Measurements from ENCODE around the gene FAM118B. TPM values are rescaled to one million over a fixed set of nuclear protein-coding genes. Genes with fewer than 3 reads are reported as not detected.

Gene FAM118B
- total RNA-seq, 5 donors from 2014 or later (not counting 1 experiment from before 2014, with no cell fraction given), result 4.2 to 11.9 (median 11.0) TPM

- peaks cover 21 to 36% of the 10 kb centered on the region in 2 donors for H3K36me3 ChIP-seq (ENCODE audit: control insufficient read depth in 2 of 2, extremely low read depth in 1 of 2, insufficient read depth in 1 of 2, low read length in 1 of 2)
- peaks cover 0 to 2% (median 0%) of the 10 kb centered on the region in 3 donors for H3K4me1 Mint-ChIP-seq
- no peak overlapping the region for H3K27ac ChIP-seq (ENCODE audit: low read length)
- H3K9me3 Mint-ChIP-seq, result no peaks in the 10 kb centered on the region
- ATAC-seq (replicated peaks in 1 of 4), result no peak
- no peak for DNase-seq
- POLR2A ChIA-PET, result no interaction called here
- no peaks in the 10 kb centered on the region for H3K9me3 ChIP-seq
- H3K27me3 Mint-ChIP-seq, result no peaks in the 10 kb centered on the region
- no peaks in the 10 kb centered on the region for H3K4me1 ChIP-seq (ENCODE audit: control insufficient read depth in 1 of 2, extremely low read depth in 1 of 2, insufficient read depth in 2 of 2, low read length in 2 of 2)
- H3K36me3 Mint-ChIP-seq, result peaks cover 33% of the 10 kb centered on the region
- no peak overlapping the region for H3K4me3 ChIP-seq (ENCODE audit: control insufficient read depth in 1 of 2, extremely low read depth in 1 of 2, low read length in 1 of 2)
- H3K27me3 ChIP-seq (replicated peaks in 1 of 2; ENCODE audit: control insufficient read depth in 2 of 2, extremely low read depth in 1 of 2, insufficient read depth in 2 of 2, low read length in 1 of 2), result no peaks in the 10 kb centered on the region
- 89% methylated on average over 8 of the region's 11 CpGs for WGBS (ENCODE audit: insufficient coverage)
- no peak overlapping the region for H3K27ac Mint-ChIP-seq
- H3K4me3 Mint-ChIP-seq, result no peak overlapping the region
- CTCF ChIA-PET, result no interaction called here
Measured at GRCh38 chr11:126191379-126192073, 20.1 kb upstream of the FAM118B start.

DNA sequence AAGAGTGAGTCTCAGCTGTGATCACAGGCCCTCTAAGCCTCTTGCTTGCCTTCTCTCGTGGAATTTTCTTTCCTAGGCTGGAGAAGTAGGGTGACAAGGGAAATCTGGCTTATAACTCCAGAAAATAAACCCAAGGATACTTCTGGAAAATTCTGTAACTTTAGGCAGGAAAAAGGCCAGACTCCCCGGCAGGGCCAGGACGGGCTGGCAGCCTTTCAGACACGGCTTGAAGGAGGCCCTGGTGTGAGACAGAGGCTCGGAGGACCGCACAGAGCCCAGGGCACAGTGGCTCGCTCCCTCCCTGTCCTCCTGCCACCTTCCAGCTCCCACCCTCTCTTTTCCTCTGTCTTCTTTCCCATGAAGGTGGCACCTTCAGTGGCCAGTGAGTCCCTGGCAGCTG lies 19.2 kb upstream of the FAM118B start:
- 87% methylated on average over 6 of the region's 7 CpGs for WGBS (ENCODE audit: insufficient coverage)

DNA sequence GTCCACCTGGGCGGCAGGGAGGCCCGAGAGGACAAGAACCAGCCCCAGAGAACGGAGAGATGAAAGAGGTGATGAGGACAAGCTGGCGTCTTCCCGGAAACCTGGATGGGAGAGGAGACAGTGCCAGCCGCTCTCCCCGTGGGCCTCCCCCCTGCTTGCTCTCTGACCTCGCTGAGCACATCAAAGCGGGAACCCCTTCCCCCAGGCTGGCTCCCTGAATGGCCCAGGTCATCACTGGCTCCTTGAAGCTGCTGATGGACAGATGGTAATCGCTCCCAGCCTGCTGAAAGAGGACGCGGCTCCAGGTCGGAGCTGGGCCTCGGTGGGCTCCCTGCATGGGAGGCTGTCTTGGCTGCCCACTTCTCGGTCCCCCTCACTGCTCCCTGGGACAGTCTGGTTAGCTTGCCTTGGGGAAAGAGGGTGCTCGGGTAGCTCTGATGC lies 18.5 kb upstream of the FAM118B start:
- 85% methylated on average over 9 of the region's 16 CpGs for WGBS (ENCODE audit: insufficient coverage)
- Histone ChIP-seq H3K27me3 (replicated peaks in 1 of 2; ENCODE audit: control insufficient read depth in 2 of 2, extremely low read depth in 1 of 2, insufficient read depth in 2 of 2, low read length in 1 of 2) (no peaks in the 10 kb centered on the region), H3K4me3 (ENCODE audit: control insufficient read depth in 1 of 2, extremely low read depth in 1 of 2, low read length in 1 of 2) (no peak overlapping the region), H3K36me3 (ENCODE audit: control insufficient read depth in 2 of 2, extremely low read depth in 1 of 2, insufficient read depth in 1 of 2, low read length in 1 of 2) (peaks cover 23 to 47% of the 10 kb centered on the region in 2 donors), H3K4me1 (ENCODE audit: control insufficient read depth in 1 of 2, extremely low read depth in 1 of 2, insufficient read depth in 2 of 2, low read length in 2 of 2) (no peaks in the 10 kb centered on the region), H3K9me3 (no peaks in the 10 kb centered on the region), H3K27ac (ENCODE audit: low read length) (no peak overlapping the region)
- H3K27me3 Mint-ChIP-seq, result no peaks in the 10 kb centered on the region
- POLR2A ChIA-PET, result no interaction called here
- peaks cover 44% of the 10 kb centered on the region for H3K36me3 Mint-ChIP-seq
- DNase-seq, result no peak
- CTCF ChIA-PET, result interaction anchor here (0.6 to 2.2 kb wide), 12 partner anchors 31 to 496 kb away, joined by 3 to 12 read pairs (median 4); no protein-coding TSS in a partner anchor
- no peak for ATAC-seq (replicated peaks in 1 of 4)
- H3K9me3 Mint-ChIP-seq, result peaks cover 0 to 3% (median 0%) of the 10 kb centered on the region in 3 donors
- no peak overlapping the region for H3K27ac Mint-ChIP-seq
- peaks cover 0 to 2% (median 0%) of the 10 kb centered on the region in 3 donors for H3K4me1 Mint-ChIP-seq
- H3K4me3 Mint-ChIP-seq, result no peak overlapping the region

More for the DNA sequence above, 19.2 kb upstream of the FAM118B start:
- Mint-ChIP-seq H3K27me3 (no peaks in the 10 kb centered on the region), H3K9me3 (no peaks in the 10 kb centered on the region), H3K4me3 (no peak overlapping the region), H3K36me3 (peaks cover 37% of the 10 kb centered on the region), H3K27ac (no peak overlapping the region), H3K4me1 (peaks cover 0 to 2% (median 0%) of the 10 kb centered on the region in 3 donors)
- H3K36me3 ChIP-seq (ENCODE audit: control insufficient read depth in 2 of 2, extremely low read depth in 1 of 2, insufficient read depth in 1 of 2, low read length in 1 of 2), result peaks cover 18 to 40% of the 10 kb centered on the region in 2 donors
- POLR2A ChIA-PET, result no interaction called here
- CTCF ChIA-PET, result interaction anchor here (1.1 to 2.2 kb wide), 2 partner anchors 270 to 271 kb away, joined by 4 to 12 read pairs; no protein-coding TSS in a partner anchor
- DNase-seq, result no peak
- ATAC-seq (replicated peaks in 1 of 4), result no peak
- H3K4me1 ChIP-seq (ENCODE audit: control insufficient read depth in 1 of 2, extremely low read depth in 1 of 2, insufficient read depth in 2 of 2, low read length in 2 of 2), result no peaks in the 10 kb centered on the region
- H3K9me3 ChIP-seq, result no peaks in the 10 kb centered on the region
- no peak overlapping the region for H3K27ac ChIP-seq (ENCODE audit: low read length)
- H3K4me3 ChIP-seq (ENCODE audit: control insufficient read depth in 1 of 2, extremely low read depth in 1 of 2, low read length in 1 of 2), result no peak overlapping the region
- H3K27me3 ChIP-seq (replicated peaks in 1 of 2; ENCODE audit: control insufficient read depth in 2 of 2, extremely low read depth in 1 of 2, insufficient read depth in 2 of 2, low read length in 1 of 2), result no peaks in the 10 kb centered on the region

DNA sequence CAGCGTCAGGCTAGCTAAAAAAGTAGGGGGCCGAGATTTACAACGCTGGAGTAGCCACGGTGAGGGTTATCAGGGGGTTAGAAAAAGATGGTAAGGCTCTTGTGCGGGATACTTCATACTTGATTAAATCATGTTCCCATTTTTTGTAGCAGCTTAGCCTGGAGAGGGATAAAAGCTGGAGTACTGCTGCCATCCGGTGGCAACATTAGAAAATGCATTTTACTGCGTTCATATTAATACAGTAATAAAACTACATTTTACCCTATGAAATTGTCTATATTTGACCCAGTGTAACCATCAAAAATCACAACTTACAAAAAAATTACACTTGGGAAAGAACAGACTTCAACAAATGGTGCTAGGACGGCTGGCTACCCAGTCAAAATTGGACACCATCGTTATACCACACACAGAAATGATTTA lies 17.4 kb upstream of the FAM118B start:
- H3K4me3 Mint-ChIP-seq, result no peak overlapping the region
- Histone ChIP-seq H3K27ac (ENCODE audit: low read length) (no peak overlapping the region), H3K4me1 (ENCODE audit: control insufficient read depth in 1 of 2, extremely low read depth in 1 of 2, insufficient read depth in 2 of 2, low read length in 2 of 2) (no peaks in the 10 kb centered on the region), H3K9me3 (no peaks in the 10 kb centered on the region), H3K27me3 (replicated peaks in 1 of 2; ENCODE audit: control insufficient read depth in 2 of 2, extremely low read depth in 1 of 2, insufficient read depth in 2 of 2, low read length in 1 of 2) (no peaks in the 10 kb centered on the region), H3K4me3 (ENCODE audit: control insufficient read depth in 1 of 2, extremely low read depth in 1 of 2, low read length in 1 of 2) (no peak overlapping the region), H3K36me3 (ENCODE audit: control insufficient read depth in 2 of 2, extremely low read depth in 1 of 2, insufficient read depth in 1 of 2, low read length in 1 of 2) (peaks cover 27 to 53% of the 10 kb centered on the region in 2 donors)
- H3K27ac Mint-ChIP-seq, result no peak overlapping the region
- 20% methylated on average over 1 of the region's 9 CpGs for WGBS (ENCODE audit: insufficient coverage)
- peaks cover 0 to 5% (median 0%) of the 10 kb centered on the region in 3 donors for H3K9me3 Mint-ChIP-seq
- DNase-seq (peak in 18 of 35 experiments; percentile 6 to 60 (median 23)), ATAC-seq (replicated peaks in 1 of 4) (peak in 1 of 4 experiments; percentile 42)
- H3K36me3 Mint-ChIP-seq, result peaks cover 48% of the 10 kb centered on the region
- CTCF ChIA-PET, result interaction anchor here (0.6 to 2.2 kb wide), 15 partner anchors 57 to 498 kb away, joined by 3 to 12 read pairs (median 4); partner anchors contain the start of gene PUS3 (in 1 of the 2)
- H3K4me1 Mint-ChIP-seq, result no peaks in the 10 kb centered on the region
- no peaks in the 10 kb centered on the region for H3K27me3 Mint-ChIP-seq
- POLR2A ChIA-PET, result no interaction called here

DNA sequence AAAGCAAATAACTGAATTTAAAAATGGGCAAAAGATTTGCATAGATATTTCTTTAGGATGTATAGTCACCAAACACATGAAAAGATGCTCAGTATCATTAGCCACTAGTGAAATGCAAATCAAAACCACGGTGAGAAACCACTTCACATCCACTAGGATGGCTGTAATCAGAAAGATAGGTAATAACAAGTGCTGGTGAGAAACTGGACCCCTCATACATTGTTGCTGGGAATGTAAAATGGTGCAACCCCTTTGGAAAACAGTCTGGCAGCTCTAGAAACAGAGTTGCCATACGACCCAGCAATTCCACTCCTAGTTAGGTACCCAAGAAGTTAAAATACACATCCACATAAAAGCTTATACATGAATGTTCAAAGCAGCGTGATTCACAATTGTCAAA lies 16.5 kb upstream of the FAM118B start:
- Histone ChIP-seq H3K9me3 (no peaks in the 10 kb centered on the region), H3K27me3 (replicated peaks in 1 of 2; ENCODE audit: control insufficient read depth in 2 of 2, extremely low read depth in 1 of 2, insufficient read depth in 2 of 2, low read length in 1 of 2) (no peaks in the 10 kb centered on the region), H3K36me3 (ENCODE audit: control insufficient read depth in 2 of 2, extremely low read depth in 1 of 2, insufficient read depth in 1 of 2, low read length in 1 of 2) (peaks cover 27 to 60% of the 10 kb centered on the region in 2 donors), H3K4me1 (ENCODE audit: control insufficient read depth in 1 of 2, extremely low read depth in 1 of 2, insufficient read depth in 2 of 2, low read length in 2 of 2) (no peaks in the 10 kb centered on the region), H3K27ac (ENCODE audit: low read length) (no peak overlapping the region), H3K4me3 (ENCODE audit: control insufficient read depth in 1 of 2, extremely low read depth in 1 of 2, low read length in 1 of 2) (no peak overlapping the region)
- Mint-ChIP-seq H3K4me3 (no peak overlapping the region), H3K27ac (no peak overlapping the region), H3K27me3 (no peaks in the 10 kb centered on the region), H3K36me3 (peaks cover 55% of the 10 kb centered on the region), H3K4me1 (no peaks in the 10 kb centered on the region), H3K9me3 (peaks cover 0 to 5% (median 0%) of the 10 kb centered on the region in 3 donors)
- ATAC-seq (replicated peaks in 1 of 4) (no peak), DNase-seq (no peak)
- no CpG with 5 or more reads among the region's 3 CpGs for WGBS (ENCODE audit: insufficient coverage)
- ChIA-PET CTCF (interaction anchor here in 1 of 2 donors (0.6 kb wide), 1 partner anchor 282 kb away, joined by 3 read pairs; no protein-coding TSS in a partner anchor), POLR2A (no interaction called here)

DNA sequence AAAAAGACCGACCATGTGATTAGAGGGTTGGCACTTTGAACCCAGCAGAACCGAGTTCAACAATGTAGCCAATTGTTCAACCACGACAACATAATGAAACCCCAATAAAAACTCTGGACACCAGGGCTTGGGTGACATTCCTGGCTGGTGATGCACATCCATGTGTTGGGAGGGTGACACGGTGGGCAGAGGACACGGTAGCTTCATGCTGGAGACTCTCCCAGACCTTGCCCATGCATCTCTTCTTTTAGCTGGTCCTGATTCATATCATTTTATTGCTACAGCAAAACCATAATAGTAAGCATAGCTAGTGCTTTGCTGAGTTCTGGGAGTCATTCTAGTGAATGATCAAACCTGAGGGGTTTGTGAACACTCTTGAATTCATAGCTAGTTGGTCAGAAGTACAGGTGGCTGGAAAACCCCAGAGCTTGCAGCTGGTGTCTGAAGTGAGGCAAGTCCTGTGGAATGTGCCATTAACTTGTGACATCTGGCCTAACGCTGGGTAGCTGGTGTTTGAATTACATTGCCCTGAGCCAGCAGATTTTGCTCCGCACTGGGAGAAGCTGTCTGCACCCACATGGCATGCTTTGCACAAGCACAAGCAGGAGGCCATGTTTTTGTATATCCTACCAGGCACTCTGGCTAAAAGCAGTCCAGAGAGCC lies 14.2 kb upstream of the FAM118B start:
- DNase-seq (no peak), ATAC-seq (replicated peaks in 1 of 4) (no peak)
- Histone ChIP-seq H3K4me1 (ENCODE audit: control insufficient read depth in 1 of 2, extremely low read depth in 1 of 2, insufficient read depth in 2 of 2, low read length in 2 of 2) (no peaks in the 10 kb centered on the region), H3K4me3 (ENCODE audit: control insufficient read depth in 1 of 2, extremely low read depth in 1 of 2, low read length in 1 of 2) (no peak overlapping the region), H3K27me3 (replicated peaks in 1 of 2; ENCODE audit: control insufficient read depth in 2 of 2, extremely low read depth in 1 of 2, insufficient read depth in 2 of 2, low read length in 1 of 2) (no peaks in the 10 kb centered on the region), H3K9me3 (no peaks in the 10 kb centered on the region), H3K27ac (ENCODE audit: low read length) (no peak overlapping the region), H3K36me3 (ENCODE audit: control insufficient read depth in 2 of 2, extremely low read depth in 1 of 2, insufficient read depth in 1 of 2, low read length in 1 of 2) (peaks cover 21 to 64% of the 10 kb centered on the region in 2 donors)
- 100% methylated on average over 2 of the region's 7 CpGs for WGBS (ENCODE audit: insufficient coverage)
- Mint-ChIP-seq H3K4me1 (no peaks in the 10 kb centered on the region), H3K9me3 (peaks cover 0 to 5% (median 0%) of the 10 kb centered on the region in 3 donors), H3K27ac (no peak overlapping the region), H3K27me3 (no peaks in the 10 kb centered on the region), H3K36me3 (peaks cover 61% of the 10 kb centered on the region), H3K4me3 (no peak overlapping the region)
- ChIA-PET POLR2A (interaction anchor here in 1 of 2 donors (0.5 kb wide), 1 partner anchor 175 kb away, joined by 7 read pairs; no protein-coding TSS in a partner anchor), CTCF (interaction anchor here in 1 of 2 donors (0.5 kb wide), 1 partner anchor 170 kb away, joined by 3 read pairs; no protein-coding TSS in a partner anchor)

Data from T-cell (primary cell).